Breast epithelium (tissue), 3 donors: ENCODE data around the gene ULK4.

ENCODE experiments used
- POLR2AphosphoS5 ChIP-seq, 3 donors: sonication (generic); formaldehyde crosslinking; IDR thresholded peaks; one replicate each; pipeline ENCODE4 v1.6.1; 2017; ENCODE audit warnings: antibody characterized with exemption in 3 of 3
- TF ChIP-seq, protein P1 (sequence below), 3 donors: fragments of 450-650 bp; IDR thresholded peaks; one replicate each; pipeline ENCODE4 v1.5.1; 2016 to 2017; ENCODE audit warnings: antibody characterized with exemption in 3 of 3, mild to moderate bottlenecking in 3 of 3, moderate library complexity in 3 of 3

DNA sequence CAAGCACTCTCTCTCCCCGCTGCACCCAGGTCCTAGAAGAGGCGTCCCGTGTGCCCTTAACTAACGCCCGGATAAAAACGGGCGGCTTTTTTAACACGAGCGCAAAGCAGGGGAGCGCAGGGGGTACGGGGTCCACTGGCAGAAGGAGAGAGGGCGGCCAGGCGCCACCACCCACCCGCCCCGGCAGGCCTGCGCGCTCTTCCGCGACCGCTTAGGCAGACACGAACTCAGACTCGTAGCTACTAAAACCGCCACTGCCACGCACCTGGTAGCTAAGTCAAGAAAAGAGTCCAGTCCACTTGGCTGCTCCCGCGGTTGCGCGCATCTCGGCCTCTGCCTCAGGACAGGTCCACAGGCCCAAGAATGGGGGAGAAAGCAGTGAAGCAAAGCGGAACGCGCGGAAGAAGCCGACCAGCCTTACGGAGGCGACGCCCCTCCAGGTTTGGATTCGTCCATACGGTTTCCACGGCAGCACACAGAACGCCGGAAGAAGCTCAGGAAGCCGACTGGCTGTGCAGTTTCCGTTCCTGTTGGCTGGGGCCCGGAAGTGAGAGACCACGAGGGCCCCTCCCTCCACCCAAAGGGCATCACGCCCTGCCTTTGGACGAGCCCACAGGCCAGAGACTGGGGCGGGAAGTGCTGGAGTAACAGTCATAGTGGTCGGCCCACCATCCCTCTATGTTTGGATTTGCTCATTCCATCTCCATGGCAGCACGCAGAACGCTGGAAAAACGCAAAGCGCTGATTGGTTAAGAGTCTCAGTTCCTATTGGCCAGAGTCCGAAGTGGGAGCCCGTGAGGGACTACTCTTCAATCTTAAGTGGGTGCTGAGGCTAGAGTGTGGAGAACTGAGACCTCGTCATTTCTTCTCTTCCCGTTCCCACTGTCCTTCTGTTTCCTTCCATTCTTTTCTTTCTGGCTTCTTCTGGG, at the start of gene ULK4:
- TF ChIP-seq, protein P1, sequence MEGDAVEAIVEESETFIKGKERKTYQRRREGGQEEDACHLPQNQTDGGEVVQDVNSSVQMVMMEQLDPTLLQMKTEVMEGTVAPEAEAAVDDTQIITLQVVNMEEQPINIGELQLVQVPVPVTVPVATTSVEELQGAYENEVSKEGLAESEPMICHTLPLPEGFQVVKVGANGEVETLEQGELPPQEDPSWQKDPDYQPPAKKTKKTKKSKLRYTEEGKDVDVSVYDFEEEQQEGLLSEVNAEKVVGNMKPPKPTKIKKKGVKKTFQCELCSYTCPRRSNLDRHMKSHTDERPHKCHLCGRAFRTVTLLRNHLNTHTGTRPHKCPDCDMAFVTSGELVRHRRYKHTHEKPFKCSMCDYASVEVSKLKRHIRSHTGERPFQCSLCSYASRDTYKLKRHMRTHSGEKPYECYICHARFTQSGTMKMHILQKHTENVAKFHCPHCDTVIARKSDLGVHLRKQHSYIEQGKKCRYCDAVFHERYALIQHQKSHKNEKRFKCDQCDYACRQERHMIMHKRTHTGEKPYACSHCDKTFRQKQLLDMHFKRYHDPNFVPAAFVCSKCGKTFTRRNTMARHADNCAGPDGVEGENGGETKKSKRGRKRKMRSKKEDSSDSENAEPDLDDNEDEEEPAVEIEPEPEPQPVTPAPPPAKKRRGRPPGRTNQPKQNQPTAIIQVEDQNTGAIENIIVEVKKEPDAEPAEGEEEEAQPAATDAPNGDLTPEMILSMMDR (IDR thresholded peaks at IDR 0.05), result peak in 1 of 3 donors; percentile 14
- peak; percentile 86 to 89 (median 86) for TF ChIP-seq POLR2AphosphoS5 (IDR thresholded peaks at IDR 0.05)
